HG03378 (cell line): Measurements from ENCODE around the gene PPAT.
A peak's percentile ranks its signal among the peaks of the same experiment; 100 is the strongest.

Source experiments
- ATAC-seq: cut with Tn5 transposase; IDR thresholded peaks from one replicate; pipeline ENCODE4 v1.9.1; 2021; ENCODE audit warnings: mild to moderate bottlenecking, moderate library complexity; ENCODE audit not compliant: unreplicated experiment

Gene PPAT

DNA sequence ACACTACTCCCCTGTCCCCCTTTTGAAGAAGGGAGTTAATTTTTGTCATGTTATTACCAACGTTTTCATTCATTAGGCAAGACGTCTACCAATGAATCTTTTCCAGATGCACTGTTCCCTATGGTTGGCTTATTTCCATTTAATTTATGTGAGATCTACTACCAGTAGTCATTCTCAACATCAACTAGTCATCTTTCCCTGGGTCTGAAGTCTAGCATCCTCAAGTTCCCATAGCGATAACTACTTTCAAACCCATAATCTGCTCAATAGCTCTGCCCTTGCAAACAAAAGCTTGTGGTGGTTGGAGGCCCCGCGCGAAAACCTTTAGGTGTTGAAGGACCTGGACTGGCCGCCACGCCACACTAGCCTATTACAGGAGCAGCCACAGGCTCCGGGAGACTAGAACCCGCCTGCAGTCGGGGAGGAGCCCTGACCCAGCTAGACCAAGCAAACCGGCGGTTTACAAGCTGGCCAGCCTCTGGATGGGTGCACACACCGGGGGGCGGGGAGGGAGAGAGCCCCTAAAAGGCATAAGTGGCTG lies 746 bp downstream of the PPAT start:
- no peak for ATAC-seq

- ATAC-seq, result no peak
Measured at GRCh38 chr4:56433280-56433679, 2.1 kb downstream of the PPAT start.

DNA sequence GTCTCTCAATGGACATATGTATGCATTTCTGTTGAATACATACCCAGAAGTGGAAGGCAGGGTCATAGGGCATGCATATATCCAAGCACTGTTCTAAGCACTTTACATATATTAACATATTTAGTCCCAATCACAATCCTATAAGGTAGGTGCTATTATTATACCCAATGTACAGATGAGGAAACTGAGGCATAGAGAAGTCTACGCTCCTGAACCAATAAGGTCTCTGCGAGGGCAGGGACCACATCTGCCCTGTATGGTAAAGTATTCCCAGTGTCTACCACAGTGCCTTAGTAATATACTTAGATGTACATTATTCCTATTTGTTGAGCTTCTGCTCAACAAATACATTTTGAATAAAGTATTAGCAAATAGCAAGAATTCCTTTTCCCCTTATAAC lies 5.2 kb downstream of the PPAT start:
- ATAC-seq, result no peak

GRCh38 chr4:56427179-56427578 lies 8.2 kb downstream of the PPAT start:
- ATAC-seq, result no peak

DNA sequence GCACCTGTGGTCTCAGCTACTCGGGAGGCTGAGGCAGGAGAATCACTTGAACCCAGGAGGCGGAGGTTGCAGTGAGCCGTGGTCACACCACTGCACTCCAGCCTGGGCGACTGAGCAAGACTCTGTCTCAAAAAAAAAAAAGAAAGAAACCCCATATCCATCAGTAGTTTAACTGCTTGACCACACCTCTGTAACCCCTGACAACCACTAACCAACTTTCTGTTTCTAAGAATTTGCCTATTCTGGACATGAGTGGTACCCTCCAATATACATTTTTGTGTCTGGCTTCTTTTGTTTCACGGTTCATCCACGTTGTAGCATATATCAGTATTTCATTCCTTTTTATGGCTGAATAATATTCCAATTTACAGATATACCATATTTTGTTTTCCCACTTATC lies 9.1 kb downstream of the PPAT start:
- ATAC-seq, result peak; percentile 80

GRCh38 chr4:56425518-56425917 lies 9.9 kb downstream of the PPAT start:
- no peak for ATAC-seq

- no peak for ATAC-seq
Measured at GRCh38 chr4:56424697-56425514, 10.5 kb downstream of the PPAT start.

GRCh38 chr4:56424176-56424575 lies 11.2 kb downstream of the PPAT start:
- no peak for ATAC-seq

GRCh38 chr4:56417396-56417795 lies 18.0 kb downstream of the PPAT start:
- no peak for ATAC-seq

DNA sequence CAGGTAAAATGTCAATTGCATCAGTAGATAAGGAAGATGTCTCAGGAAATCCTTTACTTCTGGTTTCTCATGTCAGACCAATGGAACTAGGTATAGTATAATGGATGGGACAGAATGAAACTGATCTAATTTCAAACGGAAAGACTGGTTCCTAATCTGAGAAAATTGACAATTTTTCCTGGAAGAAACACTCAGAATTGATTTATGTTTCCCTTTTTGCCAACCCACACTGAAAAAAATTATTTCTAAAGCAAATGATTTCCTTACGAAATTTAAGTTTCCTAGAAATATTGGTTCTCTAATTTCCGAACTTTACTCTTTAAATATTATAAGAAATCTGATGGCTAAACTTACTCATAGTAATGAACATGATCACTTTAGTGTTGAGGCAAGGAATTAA lies 19.1 kb downstream of the PPAT start:
- no peak for ATAC-seq

DNA sequence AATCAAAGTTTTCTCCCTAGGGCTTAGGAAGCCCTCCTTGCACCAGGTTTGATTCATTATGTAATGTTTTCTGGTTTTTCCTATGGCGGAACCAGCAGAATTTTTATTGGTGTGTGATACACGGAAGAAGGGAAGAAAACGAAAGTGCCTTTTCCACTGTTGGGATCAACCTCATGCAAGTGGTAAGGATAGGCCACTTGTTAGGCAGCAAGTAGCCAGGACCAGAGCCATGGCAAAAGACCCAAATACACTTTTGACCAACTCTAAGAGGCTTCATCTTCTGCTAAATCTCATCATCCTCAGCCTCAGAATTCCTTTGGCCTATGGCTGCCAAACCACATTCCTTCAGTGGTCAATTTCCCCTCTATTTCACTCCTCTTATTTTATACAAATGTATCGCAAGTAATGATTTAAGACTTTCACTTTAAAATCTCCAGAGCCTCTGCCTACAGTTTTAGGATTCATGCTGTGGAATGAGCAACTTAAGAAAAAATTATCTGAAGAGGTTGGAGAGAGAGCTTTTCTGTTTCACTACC lies 21.2 kb downstream of the PPAT start:
- no peak for ATAC-seq

DNA sequence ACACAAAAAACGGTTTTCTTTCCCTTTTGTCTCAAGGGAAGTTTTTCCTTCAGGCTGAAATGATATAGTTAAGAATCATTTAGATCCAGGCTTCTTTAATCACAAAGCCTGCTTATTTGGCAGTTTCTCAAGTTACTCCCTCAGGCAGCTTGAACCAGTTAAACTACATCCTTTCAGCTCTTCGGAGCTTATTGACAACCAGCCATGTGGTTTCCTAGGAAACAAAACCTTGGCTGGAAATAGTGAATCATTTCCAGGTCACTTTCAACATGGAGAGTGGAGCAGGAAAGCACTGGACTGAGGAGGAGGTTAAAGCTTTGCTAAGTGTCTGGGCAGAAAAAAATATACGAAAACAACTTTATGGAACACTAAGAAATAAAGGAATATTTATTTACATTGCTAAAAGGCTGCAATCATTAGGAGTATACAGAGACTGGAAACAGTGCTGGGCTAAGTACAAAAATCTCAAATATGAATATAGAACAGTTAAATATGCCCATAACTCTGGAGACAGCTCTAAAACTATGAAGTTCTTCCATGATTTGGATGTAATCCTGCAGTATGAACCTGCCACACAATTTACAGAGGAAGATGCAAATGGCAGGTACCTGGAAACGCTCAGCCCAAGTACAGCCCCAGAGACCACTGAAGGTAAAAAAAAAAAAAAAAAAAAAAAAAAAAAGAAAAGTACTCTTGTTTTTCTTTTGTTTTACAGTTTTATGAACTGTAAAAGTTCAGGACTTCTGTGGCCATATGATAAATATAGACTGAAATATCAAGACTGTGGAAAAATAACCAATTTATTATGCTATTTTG lies 25.0 kb downstream of the PPAT start:
- no peak for ATAC-seq

GRCh38 chr4:56409511-56410090 lies 25.8 kb downstream of the PPAT start:
- ATAC-seq, result no peak

- ATAC-seq, result no peak
Measured at GRCh38 chr4:56408978-56409377, 26.4 kb downstream of the PPAT start.

DNA sequence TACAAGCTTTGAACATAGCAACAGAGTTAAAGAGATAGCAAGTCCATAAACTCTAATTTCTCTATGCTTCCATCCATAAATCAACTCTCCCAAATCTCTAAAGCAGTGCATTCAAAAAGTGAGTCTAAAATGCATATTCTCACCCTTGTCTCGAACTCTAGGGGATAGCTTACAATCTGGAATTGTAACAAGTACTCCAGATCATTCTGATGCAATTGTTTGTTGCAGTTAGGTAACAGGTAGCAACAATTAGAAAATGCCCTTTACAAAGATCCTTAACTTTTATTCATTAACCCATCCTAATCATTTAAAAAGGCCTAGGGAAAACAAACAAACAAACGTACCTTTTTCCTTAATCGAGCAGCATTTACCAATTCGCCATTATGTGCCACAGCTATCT lies 29.3 kb downstream of the PPAT start:
- ATAC-seq, result no peak

DNA sequence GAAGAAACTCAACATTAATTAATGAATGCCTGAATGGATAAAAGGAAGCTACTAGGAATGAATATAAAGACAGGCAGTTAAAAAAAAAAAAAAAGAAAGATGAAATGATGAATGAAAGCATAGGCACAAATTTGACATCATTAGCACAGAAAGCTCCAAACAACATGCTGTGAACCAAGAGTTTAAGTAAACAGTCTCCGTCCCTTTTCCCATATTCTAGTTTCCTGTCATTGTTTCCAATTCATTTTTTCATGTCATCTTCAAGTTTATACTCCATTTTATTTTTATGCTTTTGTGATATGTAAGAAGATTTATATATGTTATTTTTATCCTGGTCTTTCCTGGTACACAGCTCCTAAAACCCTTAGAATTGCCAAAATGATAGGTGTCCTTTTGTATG lies 30.4 kb downstream of the PPAT start:
- ATAC-seq, result no peak

- ATAC-seq, result no peak
Measured at GRCh38 chr4:56400560-56400959, 34.9 kb downstream of the PPAT start.

DNA sequence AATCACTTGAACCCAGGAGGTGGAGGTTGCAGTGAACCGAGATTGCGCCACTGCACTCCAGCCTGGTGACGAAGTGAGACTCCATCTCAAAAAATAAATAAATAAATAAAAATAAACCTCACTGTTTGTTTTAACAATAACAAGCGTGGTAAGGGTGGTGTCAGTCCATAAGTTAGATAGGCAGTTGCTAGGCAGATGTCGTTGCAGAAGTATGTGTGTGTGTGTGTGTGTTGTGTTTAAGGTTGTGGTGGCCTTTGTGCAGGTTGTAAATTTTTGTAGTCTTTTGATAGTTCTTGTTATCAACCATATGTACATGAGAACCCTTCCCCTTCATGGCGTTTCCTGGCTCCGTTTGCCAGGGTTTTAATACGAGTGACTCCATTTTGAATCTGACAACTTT lies 44.1 kb downstream of the PPAT start:
- no peak for ATAC-seq

- no peak for ATAC-seq
Measured at GRCh38 chr4:56389558-56389957, 45.9 kb downstream of the PPAT start.

DNA sequence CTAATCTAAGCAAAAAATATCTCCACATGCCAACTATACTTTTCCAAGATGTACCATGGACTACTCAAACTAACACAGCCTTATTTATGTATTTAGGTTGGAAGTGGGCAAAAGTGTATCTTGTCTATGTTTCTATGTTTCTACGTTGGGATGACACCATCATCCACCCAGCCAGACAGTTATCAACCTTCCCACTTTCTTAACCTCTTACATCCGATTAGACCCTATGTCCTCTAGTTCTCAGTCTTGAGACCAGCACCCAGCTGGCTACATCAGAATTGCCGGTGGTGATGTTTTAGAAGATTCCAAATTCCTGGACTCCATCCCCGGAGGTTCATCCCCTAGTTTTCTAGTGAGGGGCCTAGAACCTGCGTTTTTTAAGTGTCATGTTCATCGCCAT lies 47.1 kb downstream of the PPAT start:
- ATAC-seq, result no peak
